HFFc6 (cell line): Measurements from ENCODE around the gene ZNFX1. TPM values are rescaled to one million over a fixed set of nuclear protein-coding genes. Genes with fewer than 3 reads are reported as not detected.

Experiments used
- DNase-seq: peaks from one replicate; pipeline ENCODE4 v3.0.0-alpha.2; 2018
- H3K27ac Mint-ChIP-seq: 2 replicates; pipeline ENCODE4 v1.8.0; 2020; ENCODE audit warnings: mild to moderate bottlenecking, mixed read lengths
- H3K27me3 Mint-ChIP-seq: 2 replicates; pipeline ENCODE4 v1.8.0; 2021; ENCODE audit warnings: mild to moderate bottlenecking, moderate library complexity, mixed read lengths; ENCODE audit not compliant: insufficient read depth
- H3K36me3 Mint-ChIP-seq: 2 replicates; pipeline ENCODE4 v1.8.0; 2021; ENCODE audit warnings: low read depth, mixed read lengths
- H3K4me1 Mint-ChIP-seq: 2 replicates; pipeline ENCODE4 v1.8.0; 2020; ENCODE audit warnings: low read depth, mixed read lengths
- H3K4me3 Mint-ChIP-seq: 2 replicates; pipeline ENCODE4 v1.8.0; 2020; ENCODE audit warnings: mild to moderate bottlenecking, moderate library complexity, mixed read lengths
- H3K9me3 Mint-ChIP-seq: 2 replicates; pipeline ENCODE4 v1.8.0; 2020; ENCODE audit warnings: mild to moderate bottlenecking, mixed read lengths
- long read RNA-seq: library from polyadenylated mRNA; unstranded; transcript quantifications from one replicate; pipeline ENCODE4 v2.0.0, GENCODE V29; 2019
- total RNA-seq, 6 experiments: library from RNA; stranded (reverse); fragmentation: NEBNext Ultra II Directional; extraction: Animal tissue kit (Norgen Biotek cat#: 25700); gene quantifications; 2 replicates in 1 of 6; 3 replicates in 5 of 6; pipeline ENCODE4 v1.2.3, GENCODE V29; 2021
- TF ChIP-seq, protein P1 (sequence below): fragments of 200-600 bp; sonication (generic); IDR thresholded peaks from 2 replicates; pipeline ENCODE4 v1.5.0; 2021; ENCODE audit warnings: antibody characterized with exemption, mild to moderate bottlenecking

ZNFX1 gene
- total RNA-seq, result 10 to 100 TPM; 36.1 to 41.0 (median 38.7) TPM
- long read RNA-seq, partial matches to known transcripts, result 19 of 26 reads
- long read RNA-seq, other reads (novel, unspliced or antisense), result 7 of 26 reads

DNA sequence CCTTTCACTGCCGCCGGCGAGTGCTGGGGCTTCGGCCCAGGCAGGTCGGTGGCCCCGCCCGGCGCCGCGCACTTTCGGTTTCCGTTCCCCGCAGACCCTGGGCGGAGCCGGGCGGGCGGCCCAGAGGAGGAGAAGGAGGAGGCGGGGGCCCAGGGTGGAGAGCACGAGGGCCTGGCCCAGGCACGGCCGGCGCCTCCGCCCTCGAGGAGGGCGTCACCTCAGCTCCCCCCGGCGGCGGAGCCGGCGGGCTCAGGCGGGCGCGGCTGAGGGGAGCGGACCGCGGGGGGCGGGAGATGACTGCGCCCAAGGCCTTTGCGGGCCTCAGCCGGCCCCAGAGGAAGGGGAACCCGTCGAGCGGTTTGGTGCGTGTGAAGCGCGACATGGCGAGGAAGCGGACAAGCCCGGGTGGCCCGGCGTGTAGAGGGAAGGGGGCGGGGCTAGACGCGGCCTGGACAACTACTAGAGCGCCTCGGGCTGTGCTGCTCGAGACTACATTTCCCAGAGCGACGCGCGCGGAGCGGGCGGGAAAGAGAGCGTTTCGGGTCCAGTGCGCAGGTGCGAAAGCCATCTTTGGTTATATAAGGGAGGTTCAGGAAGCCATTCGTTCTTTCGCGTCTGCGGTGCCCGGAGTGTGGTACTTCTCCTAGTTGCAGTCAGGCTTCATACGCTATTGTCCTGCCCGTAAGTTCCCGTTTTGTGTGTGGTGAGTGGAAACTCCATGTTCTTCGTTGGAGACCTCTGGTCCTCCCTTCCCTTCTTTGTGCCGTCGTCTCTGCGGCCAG lies at the start of gene ZNFX1:
Gene ZNFX1 (minus strand): TSS at position 22 of the 782 bp plus-strand sequence. CDS start 2,218 bp downstream, outside the sequence.
- Mint-ChIP-seq H3K27me3 (peaks cover 45% of the 10 kb centered on the region), H3K36me3 (peaks cover 59% of the 10 kb centered on the region), H3K4me3 (peak within 1 kb of the TSS; percentile 100), H3K27ac (peak within 1 kb of the TSS; percentile 99), H3K9me3 (peaks cover 51% of the 10 kb centered on the region), H3K4me1 (peaks cover 57% of the 10 kb centered on the region)
- TF ChIP-seq, protein P1, sequence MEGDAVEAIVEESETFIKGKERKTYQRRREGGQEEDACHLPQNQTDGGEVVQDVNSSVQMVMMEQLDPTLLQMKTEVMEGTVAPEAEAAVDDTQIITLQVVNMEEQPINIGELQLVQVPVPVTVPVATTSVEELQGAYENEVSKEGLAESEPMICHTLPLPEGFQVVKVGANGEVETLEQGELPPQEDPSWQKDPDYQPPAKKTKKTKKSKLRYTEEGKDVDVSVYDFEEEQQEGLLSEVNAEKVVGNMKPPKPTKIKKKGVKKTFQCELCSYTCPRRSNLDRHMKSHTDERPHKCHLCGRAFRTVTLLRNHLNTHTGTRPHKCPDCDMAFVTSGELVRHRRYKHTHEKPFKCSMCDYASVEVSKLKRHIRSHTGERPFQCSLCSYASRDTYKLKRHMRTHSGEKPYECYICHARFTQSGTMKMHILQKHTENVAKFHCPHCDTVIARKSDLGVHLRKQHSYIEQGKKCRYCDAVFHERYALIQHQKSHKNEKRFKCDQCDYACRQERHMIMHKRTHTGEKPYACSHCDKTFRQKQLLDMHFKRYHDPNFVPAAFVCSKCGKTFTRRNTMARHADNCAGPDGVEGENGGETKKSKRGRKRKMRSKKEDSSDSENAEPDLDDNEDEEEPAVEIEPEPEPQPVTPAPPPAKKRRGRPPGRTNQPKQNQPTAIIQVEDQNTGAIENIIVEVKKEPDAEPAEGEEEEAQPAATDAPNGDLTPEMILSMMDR, result peak; percentile 47
- peak; percentile 97 for DNase-seq

DNA sequence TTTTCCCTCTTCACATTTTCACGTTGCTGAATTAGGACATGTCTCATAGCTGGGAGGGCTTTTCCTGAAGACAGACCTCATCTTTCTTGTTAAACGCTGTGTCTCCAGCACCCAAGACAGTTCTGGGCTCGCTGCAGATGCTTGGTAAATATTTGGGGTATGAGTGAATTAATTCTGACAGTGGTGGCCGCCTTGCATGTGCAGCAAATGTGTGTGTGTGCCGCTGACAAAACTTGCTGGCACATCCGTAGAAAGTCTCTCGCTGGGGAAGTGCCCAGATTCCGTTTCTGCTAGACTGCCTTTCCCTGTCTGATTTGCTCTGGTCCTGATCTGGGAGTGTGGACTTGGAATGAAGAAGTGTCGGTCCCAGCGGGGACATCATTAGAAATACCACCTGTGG lies 48.2 kb upstream of the ZNFX1 start:
- no peak overlapping the region for H3K27ac Mint-ChIP-seq
- H3K27me3 Mint-ChIP-seq, result peaks cover 34% of the 10 kb centered on the region
- no peaks in the 10 kb centered on the region for H3K9me3 Mint-ChIP-seq
- H3K36me3 Mint-ChIP-seq, result no peaks in the 10 kb centered on the region
- peak; percentile 53 for DNase-seq
- H3K4me1 Mint-ChIP-seq, result peaks cover 27% of the 10 kb centered on the region
- TF ChIP-seq, protein P1, result no peak
- peak overlapping the region; percentile 11; the same call in 1 of the 2 replicates for H3K4me3 Mint-ChIP-seq

DNA sequence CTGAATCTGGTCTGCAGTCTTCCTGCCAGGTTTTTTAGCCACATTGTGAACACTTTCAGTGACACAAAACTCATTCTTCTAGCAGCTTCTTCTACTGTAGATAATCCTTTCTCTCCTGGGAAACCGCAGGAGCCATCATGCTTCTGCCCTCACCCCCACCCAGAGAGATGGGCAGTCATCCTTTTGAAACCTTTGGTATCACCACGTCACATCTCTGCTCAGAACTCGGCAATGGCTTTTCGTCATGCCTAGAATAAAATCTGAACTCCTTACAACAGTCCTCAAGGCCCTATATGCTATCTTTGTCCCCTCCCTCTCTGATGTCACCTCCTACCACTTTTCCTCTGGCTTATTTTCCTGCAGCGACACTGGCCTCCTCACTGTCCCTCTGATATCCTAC lies 46.4 kb upstream of the ZNFX1 start:
- Mint-ChIP-seq H3K27ac (peak overlapping the region; percentile 63), H3K9me3 (no peaks in the 10 kb centered on the region), H3K4me3 (no peak overlapping the region), H3K27me3 (peaks cover 38% of the 10 kb centered on the region), H3K4me1 (peaks cover 27% of the 10 kb centered on the region), H3K36me3 (no peaks in the 10 kb centered on the region)
- TF ChIP-seq, protein P1, result no peak
- no peak for DNase-seq

DNA sequence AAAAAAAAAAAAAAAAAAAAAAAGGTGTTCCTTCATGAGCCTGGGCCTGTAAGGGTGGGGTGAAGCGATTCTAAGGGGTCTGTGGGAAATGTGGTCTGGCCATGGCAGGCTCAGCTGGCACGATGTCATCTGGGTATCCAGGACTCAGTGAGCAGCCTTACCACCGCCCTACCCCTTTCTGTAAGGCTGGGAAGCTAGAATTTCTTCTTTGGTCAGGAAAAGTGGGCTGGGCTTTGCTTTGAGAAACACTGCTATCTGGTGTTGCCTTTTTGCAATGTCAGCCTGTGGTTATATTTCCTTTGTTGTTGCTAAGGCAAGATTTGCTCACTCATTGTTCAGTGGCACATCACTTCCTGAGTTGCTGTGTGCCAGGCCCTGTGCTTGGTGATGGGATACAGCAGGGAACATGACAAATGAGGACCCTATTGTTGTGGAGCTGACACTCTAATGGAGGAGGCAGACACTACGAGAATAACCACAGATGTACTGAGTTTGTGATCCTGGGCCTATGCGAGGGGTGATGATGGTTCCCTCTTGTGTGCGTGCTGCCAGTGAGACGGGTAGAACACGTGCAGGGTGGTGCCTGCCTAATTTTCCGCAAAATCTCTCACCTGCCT lies 45.9 kb upstream of the ZNFX1 start:
- peaks cover 43% of the 10 kb centered on the region for H3K27me3 Mint-ChIP-seq
- DNase-seq, result peak; percentile 63

DNA sequence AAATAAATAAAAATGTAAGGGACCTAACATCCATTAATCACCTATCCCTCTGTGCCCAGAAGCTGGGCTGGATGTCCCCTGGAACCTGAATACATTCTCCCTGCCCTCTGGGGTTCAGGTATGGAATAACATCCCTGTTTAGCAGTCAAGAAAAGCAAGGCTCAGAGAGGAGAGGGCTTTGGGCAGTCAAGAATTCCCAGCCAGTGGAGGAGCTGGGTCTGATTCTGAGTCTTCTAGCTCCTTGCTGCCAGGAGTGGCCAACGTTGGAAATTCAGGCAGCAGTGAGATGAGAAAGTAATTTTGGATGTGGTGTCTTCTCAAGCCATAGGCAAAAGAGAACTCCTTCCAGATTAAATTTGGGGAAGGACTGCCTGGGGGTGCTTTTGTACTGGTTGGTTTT lies 42.6 kb upstream of the ZNFX1 start:
- Mint-ChIP-seq H3K4me1 (peaks cover 24% of the 10 kb centered on the region), H3K4me3 (no peak overlapping the region), H3K36me3 (no peaks in the 10 kb centered on the region), H3K9me3 (no peaks in the 10 kb centered on the region), H3K27me3 (peaks cover 58% of the 10 kb centered on the region), H3K27ac (no peak overlapping the region)
- TF ChIP-seq, protein P1, result peak; percentile 67
- peak; percentile 42 for DNase-seq

More for the DNA sequence above, 45.9 kb upstream of the ZNFX1 start:
- Mint-ChIP-seq H3K9me3 (no peaks in the 10 kb centered on the region), H3K4me1 (peaks cover 32% of the 10 kb centered on the region), H3K4me3 (no peak overlapping the region), H3K27ac (peak overlapping the region; percentile 65), H3K36me3 (no peaks in the 10 kb centered on the region)
- TF ChIP-seq, protein P1, result peak; percentile 63
